HG02973 (cell line): ENCODE data around the gene FBLN5.

Experiments used
- ATAC-seq: cut with Tn5 transposase; IDR thresholded peaks from one replicate; pipeline ENCODE4 v1.9.1; 2021; ENCODE audit warnings: moderate library complexity; ENCODE audit not compliant: unreplicated experiment

The FBLN5 gene

GRCh38 chr14:91947475-91948184 lies at the start of gene FBLN5:
FBLN5 (minus strand) TSS chr14:91947694; CDS start chr14:91947229, 465 bp downstream.
- ATAC-seq, result no peak

GRCh38 chr14:91996948-91997371 lies 49.5 kb upstream of the FBLN5 start:
- ATAC-seq, result no peak

- ATAC-seq, result no peak
Observed at GRCh38 chr14:91987192-91987591, 39.7 kb upstream of the FBLN5 start.

GRCh38 chr14:91985521-91986255 lies 38.2 kb upstream of the FBLN5 start:
- no peak for ATAC-seq

GRCh38 chr14:91985008-91985407 lies 37.5 kb upstream of the FBLN5 start:
- ATAC-seq, result no peak

- no peak for ATAC-seq
Observed at GRCh38 chr14:91983588-91983987, 36.1 kb upstream of the FBLN5 start.

GRCh38 chr14:91980157-91980556 lies 32.7 kb upstream of the FBLN5 start:
- peak; percentile 69 for ATAC-seq

GRCh38 chr14:91977884-91978283 lies 30.4 kb upstream of the FBLN5 start:
- ATAC-seq, result no peak

- ATAC-seq, result no peak
Observed at GRCh38 chr14:91975763-91976162, 28.3 kb upstream of the FBLN5 start.

- ATAC-seq, result no peak
Observed at GRCh38 chr14:91971188-91971778, 23.8 kb upstream of the FBLN5 start.

GRCh38 chr14:91968280-91968679 lies 20.8 kb upstream of the FBLN5 start:
- ATAC-seq, result no peak

- ATAC-seq, result no peak
Observed at GRCh38 chr14:91964724-91965123, 17.2 kb upstream of the FBLN5 start.

- no peak for ATAC-seq
Observed at GRCh38 chr14:91964011-91964410, 16.5 kb upstream of the FBLN5 start.

GRCh38 chr14:91963465-91963864 lies 16.0 kb upstream of the FBLN5 start:
- no peak for ATAC-seq

GRCh38 chr14:91961297-91962220 lies 14.1 kb upstream of the FBLN5 start:
- ATAC-seq, result no peak

GRCh38 chr14:91957876-91958313 lies 10.4 kb upstream of the FBLN5 start:
- no peak for ATAC-seq

- no peak for ATAC-seq
Observed at GRCh38 chr14:91956616-91957015, 9.1 kb upstream of the FBLN5 start.

- ATAC-seq, result no peak
Observed at GRCh38 chr14:91955168-91955567, 7.7 kb upstream of the FBLN5 start.

- no peak for ATAC-seq
Observed at GRCh38 chr14:91953170-91953985, 5.9 kb upstream of the FBLN5 start.
